ENCODE measurements around the gene VPS37B.
A peak's percentile ranks its signal among the peaks of the same experiment; 100 is the strongest.

GRCh38 chr12:122895704-122896636 lies at the start of gene VPS37B:
- peak in 2 of 5 experiments; percentile 11 to 40 for TF ChIP-seq CTCF (IDR thresholded peaks at IDR 0.05 in 4 of 5, conservative IDR thresholded peaks at IDR 0.05 in 1 of 5)
- peak; percentile 80 to 82 for TF ChIP-seq POLR2A (IDR thresholded peaks at IDR 0.05)
